ENCODE results near the gene FAHD2B. TPM values are rescaled to one million over a fixed set of nuclear protein-coding genes. Genes with fewer than 3 reads are reported as not detected.
"Not testable (repeated sequence)": the region's sequence is repeated elsewhere in the genome, so short reads cannot be mapped to it uniquely, and the experiment has no call there.

FAHD2B gene
- total RNA-seq, 1 experiment from 2014 or later, result 28.8 TPM

GRCh38 chr2:97068074-97068473 is 26.6 kb downstream of the FAHD2B start:
- no TSS peak for BruUV-seq (replicated peaks)
- DNase-seq, result no peak

GRCh38 chr2:97067279-97068004 is 27.2 kb downstream of the FAHD2B start:
- Histone ChIP-seq H3K9me2 (ENCODE audit: insufficient read depth) (no peaks in the 10 kb centered on the region), H3K4me3 (no peak overlapping the region), H3K4me2 (no peak overlapping the region), H3K27me3 (ENCODE audit: insufficient read depth, low read depth) (peaks cover 46% of the 10 kb centered on the region), H2AFZ (no peak overlapping the region), H3F3A (ENCODE audit: insufficient read depth, low read depth) (no peaks in the 10 kb centered on the region), H3K79me2 (ENCODE audit: low read depth) (no peaks in the 10 kb centered on the region), H3K27ac (no peak overlapping the region), H3K4me1 (replicated peaks; ENCODE audit: insufficient read depth) (no peaks in the 10 kb centered on the region), H3K36me3 (ENCODE audit: low read depth) (no peaks in the 10 kb centered on the region), H3K9me3 (ENCODE audit: insufficient read depth, low read depth) (no peaks in the 10 kb centered on the region; the same call in 1 of the 2 replicates), H4K20me1 (ENCODE audit: insufficient read depth) (no peaks in the 10 kb centered on the region)
- POLR2A ChIA-PET (ENCODE audit: unreplicated experiment), result no interaction called here
- intact Hi-C loops (cut with micrococcal nuclease; ENCODE audit: unreplicated experiment), result no loop called here
- no TSS peak for BruUV-seq (replicated peaks)
- TF ChIP-seq EZH2 (IDR thresholded peaks at IDR 0.05; ENCODE audit: low read depth), result no peak
- no peak for TF ChIP-seq CTCF (conservative IDR thresholded peaks at IDR 0.05)
- CTCF ChIA-PET, result no interaction called here
- no peak for DNase-seq

More at GRCh38 chr2:97068074-97068473, 26.6 kb downstream of the FAHD2B start:
- Histone ChIP-seq H3K27ac (no peak overlapping the region), H3K4me3 (no peak overlapping the region), H3K27me3 (ENCODE audit: insufficient read depth, low read depth) (peaks cover 41% of the 10 kb centered on the region), H3K79me2 (ENCODE audit: low read depth) (no peaks in the 10 kb centered on the region), H3K9me2 (ENCODE audit: insufficient read depth) (no peaks in the 10 kb centered on the region), H3F3A (ENCODE audit: insufficient read depth, low read depth) (no peaks in the 10 kb centered on the region), H3K4me2 (no peak overlapping the region), H2AFZ (no peak overlapping the region), H4K20me1 (ENCODE audit: insufficient read depth) (no peaks in the 10 kb centered on the region), H3K9me3 (ENCODE audit: insufficient read depth, low read depth) (no peaks in the 10 kb centered on the region; the same call in 1 of the 2 replicates), H3K36me3 (ENCODE audit: low read depth) (no peaks in the 10 kb centered on the region), H3K4me1 (replicated peaks; ENCODE audit: insufficient read depth) (no peaks in the 10 kb centered on the region)
- TF ChIP-seq EZH2 (IDR thresholded peaks at IDR 0.05; ENCODE audit: low read depth) (no peak), CTCF (conservative IDR thresholded peaks at IDR 0.05) (no peak)
- POLR2A ChIA-PET (ENCODE audit: unreplicated experiment), result no interaction called here
- intact Hi-C loops (cut with micrococcal nuclease; ENCODE audit: unreplicated experiment), result no loop called here
- CTCF ChIA-PET, result no interaction called here

GRCh38 chr2:97066030-97066429 is 28.7 kb downstream of the FAHD2B start:
- H3K9me3 ChIP-seq (ENCODE audit: insufficient read depth, low read depth); H3K9me2 ChIP-seq (ENCODE audit: insufficient read depth); H3K4me1 ChIP-seq (replicated peaks; ENCODE audit: insufficient read depth); H3K27ac ChIP-seq; H3K79me2 ChIP-seq (ENCODE audit: low read depth); DNase-seq; H3K4me3 ChIP-seq; H4K20me1 ChIP-seq (ENCODE audit: insufficient read depth); intact Hi-C loops (cut with micrococcal nuclease; ENCODE audit: unreplicated experiment); BruUV-seq (replicated peaks); H2AFZ ChIP-seq; H3F3A ChIP-seq (ENCODE audit: insufficient read depth, low read depth); CTCF ChIA-PET; POLR2A ChIA-PET (ENCODE audit: unreplicated experiment); H3K4me2 ChIP-seq; H3K36me3 ChIP-seq (ENCODE audit: low read depth): not testable (repeated sequence)
- peaks cover 51% of the 10 kb centered on the region for H3K27me3 ChIP-seq (ENCODE audit: insufficient read depth, low read depth)

GRCh38 chr2:97062020-97062419 is 32.7 kb downstream of the FAHD2B start:
- BruUV-seq (replicated peaks); POLR2A ChIA-PET (ENCODE audit: unreplicated experiment): not testable (repeated sequence)

GRCh38 chr2:97059782-97060181 is 34.9 kb downstream of the FAHD2B start:
- H3K27ac ChIP-seq; H3K36me3 ChIP-seq (ENCODE audit: low read depth); DNase-seq; H3K4me3 ChIP-seq; CTCF ChIA-PET; H3K79me2 ChIP-seq (ENCODE audit: low read depth); POLR2A ChIA-PET (ENCODE audit: unreplicated experiment); H3K9me2 ChIP-seq (ENCODE audit: insufficient read depth); BruUV-seq (replicated peaks); H3K4me2 ChIP-seq; H3F3A ChIP-seq (ENCODE audit: insufficient read depth, low read depth); H4K20me1 ChIP-seq (ENCODE audit: insufficient read depth); H2AFZ ChIP-seq; H3K4me1 ChIP-seq (replicated peaks; ENCODE audit: insufficient read depth); H3K9me3 ChIP-seq (ENCODE audit: insufficient read depth, low read depth); intact Hi-C loops (cut with micrococcal nuclease; ENCODE audit: unreplicated experiment): not testable (repeated sequence)
- peaks cover 66% of the 10 kb centered on the region for H3K27me3 ChIP-seq (ENCODE audit: insufficient read depth, low read depth)

More at GRCh38 chr2:97062020-97062419, 32.7 kb downstream of the FAHD2B start:
- H3K27ac ChIP-seq; H3K4me3 ChIP-seq; H3K9me2 ChIP-seq (ENCODE audit: insufficient read depth); CTCF ChIA-PET; intact Hi-C loops (cut with micrococcal nuclease; ENCODE audit: unreplicated experiment); H4K20me1 ChIP-seq (ENCODE audit: insufficient read depth); H3K79me2 ChIP-seq (ENCODE audit: low read depth); H3K9me3 ChIP-seq (ENCODE audit: insufficient read depth, low read depth); H3K4me1 ChIP-seq (replicated peaks; ENCODE audit: insufficient read depth); H2AFZ ChIP-seq; H3K36me3 ChIP-seq (ENCODE audit: low read depth); DNase-seq; H3K4me2 ChIP-seq; H3F3A ChIP-seq (ENCODE audit: insufficient read depth, low read depth): not testable (repeated sequence)
- peaks cover 63% of the 10 kb centered on the region for H3K27me3 ChIP-seq (ENCODE audit: insufficient read depth, low read depth)
